ENCODE measurements around the gene RGS7. TPM values are rescaled to one million over a fixed set of nuclear protein-coding genes. Genes with fewer than 3 reads are reported as not detected.

Gene RGS7
- total and polyA plus RNA-seq, 7 donors = 0.04 TPM; not detected in 6

DNA sequence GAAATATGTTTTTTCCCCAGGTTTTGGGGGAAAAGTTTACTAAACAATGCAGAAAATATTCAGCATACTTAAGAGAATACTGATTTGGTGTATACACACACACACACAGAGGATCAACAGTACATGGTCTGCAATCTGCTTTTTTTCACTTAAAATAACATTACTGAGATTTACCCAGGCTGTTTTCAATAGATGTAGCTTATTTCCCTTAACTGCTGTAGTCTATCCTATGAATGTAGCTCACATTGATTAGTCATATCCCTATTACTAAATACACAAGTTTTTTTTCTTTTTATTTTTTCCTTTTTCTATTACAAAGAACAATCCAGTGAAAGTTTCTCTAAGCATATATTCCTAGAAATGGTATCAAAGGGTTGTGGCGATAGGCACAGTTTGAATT lies 478.4 kb downstream of the RGS7 start:
- intact Hi-C loops (cut with DNase I) = no loop called here
- Histone ChIP-seq H3K9me3 (no peaks in the 10 kb centered on the region), H3K27ac (no peak overlapping the region), H3K4me1 (no peaks in the 10 kb centered on the region), H3K36me3 (ENCODE audit: insufficient read depth in 1 of 2, low read depth in 1 of 2) (no peaks in the 10 kb centered on the region), H3K27me3 (ENCODE audit: insufficient read depth in 3 of 3, low read length in 2 of 3) (no peaks in the 10 kb centered on the region), H3K4me3 (no peak overlapping the region)
- ATAC-seq (no peak), DNase-seq (no peak)
- 88 to 93% (median 90%) methylated on average over 1 of the region's 1 CpG for WGBS, 3 donors
- TF ChIP-seq, protein P1, sequence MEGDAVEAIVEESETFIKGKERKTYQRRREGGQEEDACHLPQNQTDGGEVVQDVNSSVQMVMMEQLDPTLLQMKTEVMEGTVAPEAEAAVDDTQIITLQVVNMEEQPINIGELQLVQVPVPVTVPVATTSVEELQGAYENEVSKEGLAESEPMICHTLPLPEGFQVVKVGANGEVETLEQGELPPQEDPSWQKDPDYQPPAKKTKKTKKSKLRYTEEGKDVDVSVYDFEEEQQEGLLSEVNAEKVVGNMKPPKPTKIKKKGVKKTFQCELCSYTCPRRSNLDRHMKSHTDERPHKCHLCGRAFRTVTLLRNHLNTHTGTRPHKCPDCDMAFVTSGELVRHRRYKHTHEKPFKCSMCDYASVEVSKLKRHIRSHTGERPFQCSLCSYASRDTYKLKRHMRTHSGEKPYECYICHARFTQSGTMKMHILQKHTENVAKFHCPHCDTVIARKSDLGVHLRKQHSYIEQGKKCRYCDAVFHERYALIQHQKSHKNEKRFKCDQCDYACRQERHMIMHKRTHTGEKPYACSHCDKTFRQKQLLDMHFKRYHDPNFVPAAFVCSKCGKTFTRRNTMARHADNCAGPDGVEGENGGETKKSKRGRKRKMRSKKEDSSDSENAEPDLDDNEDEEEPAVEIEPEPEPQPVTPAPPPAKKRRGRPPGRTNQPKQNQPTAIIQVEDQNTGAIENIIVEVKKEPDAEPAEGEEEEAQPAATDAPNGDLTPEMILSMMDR (IDR thresholded peaks at IDR 0.05) = no peak

DNA sequence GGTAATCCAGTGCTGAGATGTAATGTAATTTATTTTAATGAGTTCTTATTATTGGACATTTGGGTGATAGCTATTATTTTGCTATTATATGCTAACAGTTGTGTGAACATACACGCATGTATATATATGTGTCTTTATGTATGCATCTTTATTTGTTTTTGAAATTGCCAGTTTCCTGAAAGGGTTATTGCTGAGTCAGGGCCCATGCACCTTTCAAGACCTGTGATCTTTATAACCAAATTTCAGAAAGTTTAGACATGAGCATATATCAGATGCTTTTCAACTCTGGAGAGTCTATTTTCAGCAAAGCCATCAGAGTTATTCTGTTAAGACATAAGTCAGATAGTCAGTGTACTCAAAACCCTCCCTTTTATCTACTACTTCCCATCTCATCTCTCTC lies 479.4 kb downstream of the RGS7 start:
- H3K4me1 ChIP-seq = no peaks in the 10 kb centered on the region
- H3K27me3 ChIP-seq (ENCODE audit: insufficient read depth in 3 of 3, low read length in 2 of 3) = no peaks in the 10 kb centered on the region
- no peak for DNase-seq
- intact Hi-C loops (cut with DNase I) = no loop called here
- no peaks in the 10 kb centered on the region for H3K9me3 ChIP-seq
- ATAC-seq = no peak
- no peaks in the 10 kb centered on the region for H3K36me3 ChIP-seq (ENCODE audit: insufficient read depth in 1 of 2, low read depth in 1 of 2)
- TF ChIP-seq, protein P1 (IDR thresholded peaks at IDR 0.05) = no peak
- WGBS, 3 donors = 94 to 95% (median 95%) methylated on average over 1 of the region's 1 CpG
- no peak overlapping the region for H3K4me3 ChIP-seq
- no peak overlapping the region for H3K27ac ChIP-seq

DNA sequence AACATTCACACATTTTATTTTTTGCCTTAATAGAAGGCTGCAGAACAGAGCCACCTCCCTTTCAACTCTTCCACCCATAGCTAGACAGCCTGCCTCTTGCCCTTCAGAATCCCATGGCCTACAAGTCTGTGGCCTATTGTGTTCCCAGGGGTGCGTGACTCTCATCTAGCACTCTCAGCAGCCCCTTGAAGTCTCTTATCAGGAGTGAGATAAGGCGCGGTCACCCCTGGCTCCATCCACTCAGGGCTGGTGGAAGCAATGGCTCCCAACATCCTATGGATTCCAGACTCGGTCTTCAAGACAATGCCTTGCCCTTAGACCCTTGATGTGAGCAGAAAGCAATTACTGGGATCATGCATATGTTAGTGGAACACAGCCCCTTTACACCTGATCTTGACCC lies 480.9 kb downstream of the RGS7 start:
- Histone ChIP-seq H3K9me3 (no peaks in the 10 kb centered on the region), H3K4me3 (no peak overlapping the region), H3K27me3 (ENCODE audit: insufficient read depth in 3 of 3, low read length in 2 of 3) (no peaks in the 10 kb centered on the region), H3K36me3 (ENCODE audit: insufficient read depth in 1 of 2, low read depth in 1 of 2) (no peaks in the 10 kb centered on the region), H3K27ac (no peak overlapping the region), H3K4me1 (no peaks in the 10 kb centered on the region)
- intact Hi-C loops (cut with DNase I) = no loop called here
- 90 to 93% (median 91%) methylated on average over 4 of the region's 4 CpGs for WGBS, 3 donors
- TF ChIP-seq, protein P1 (IDR thresholded peaks at IDR 0.05) = no peak
- ATAC-seq (no peak), DNase-seq (no peak)

DNA sequence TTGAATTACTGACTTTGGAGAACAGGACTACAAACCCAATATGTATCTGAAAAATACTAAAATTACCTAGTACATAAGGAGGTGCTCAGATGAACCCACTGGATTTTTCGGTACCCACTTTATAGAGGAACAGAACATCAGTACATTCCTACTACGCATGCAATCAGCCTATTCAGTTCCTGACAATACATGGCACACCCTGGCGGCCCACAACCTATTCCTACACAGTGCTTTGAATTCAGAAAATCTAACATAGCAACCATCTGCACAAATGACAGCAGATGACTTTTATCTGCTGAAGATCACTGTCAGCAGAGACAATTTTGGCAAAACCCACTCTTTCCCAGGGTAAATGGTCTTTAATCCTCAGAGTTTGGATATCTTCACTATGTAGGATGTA lies 487.9 kb downstream of the RGS7 start:
- ATAC-seq (no peak), DNase-seq (no peak)
- Histone ChIP-seq H3K4me3 (no peak overlapping the region), H3K27me3 (ENCODE audit: insufficient read depth in 3 of 3, low read length in 2 of 3) (no peaks in the 10 kb centered on the region), H3K27ac (no peak overlapping the region), H3K36me3 (ENCODE audit: insufficient read depth in 1 of 2, low read depth in 1 of 2) (no peaks in the 10 kb centered on the region), H3K9me3 (no peaks in the 10 kb centered on the region), H3K4me1 (no peaks in the 10 kb centered on the region)
- intact Hi-C loops (cut with DNase I) = no loop called here
- WGBS, 3 donors = 85 to 89% (median 88%) methylated on average over 3 of the region's 3 CpGs
- TF ChIP-seq, protein P1 (IDR thresholded peaks at IDR 0.05) = no peak

DNA sequence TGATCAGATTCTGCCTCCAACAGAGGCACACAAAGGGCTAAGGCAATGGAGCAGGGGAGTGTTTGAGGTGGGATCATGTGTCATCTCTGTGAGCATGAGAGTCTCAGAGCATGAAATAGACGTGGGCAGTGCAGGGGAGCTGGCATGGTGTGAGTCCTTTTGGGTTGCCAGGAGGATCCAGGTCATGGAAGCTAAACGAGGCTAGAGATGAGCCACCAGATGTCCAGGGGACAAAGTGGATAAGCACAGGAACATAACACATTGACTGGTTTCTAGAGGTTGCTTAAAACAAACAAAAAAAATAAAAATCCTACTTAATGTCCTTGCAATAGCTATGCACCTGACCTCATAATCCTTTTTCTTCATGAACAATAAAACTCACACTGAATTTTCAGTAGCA lies 490.3 kb downstream of the RGS7 start:
- Histone ChIP-seq H3K36me3 (ENCODE audit: insufficient read depth in 1 of 2, low read depth in 1 of 2) (no peaks in the 10 kb centered on the region), H3K4me3 (no peak overlapping the region), H3K4me1 (no peaks in the 10 kb centered on the region), H3K27me3 (ENCODE audit: insufficient read depth in 3 of 3, low read length in 2 of 3) (no peaks in the 10 kb centered on the region), H3K9me3 (no peaks in the 10 kb centered on the region), H3K27ac (no peak overlapping the region)
- intact Hi-C loops (cut with DNase I) = no loop called here
- TF ChIP-seq, protein P1 (IDR thresholded peaks at IDR 0.05) = no peak
- no peak for ATAC-seq
- WGBS, 3 donors = 33 to 52% (median 39%) methylated on average over 2 of the region's 2 CpGs
- DNase-seq = no peak

Measured in psoas muscle (tissue), 8 donors.